Bronchial epithelial cell (primary cell): ENCODE data around the gene RAD1. TPM values are rescaled to one million over a fixed set of nuclear protein-coding genes. Genes with fewer than 3 reads are reported as not detected.

Experiments
- DNase-seq: peaks from one replicate; pipeline ENCODE4 v3.0.0-alpha.2; 2010; ENCODE audit warnings: low read depth
- FAIRE-seq: peaks from 2 replicates; lab custom pipeline; 2011; peaks lifted over from hg19 to GRCh38; lab: Jason Lieb, UNC
- H3K27me3 ChIP-seq: 2 replicates; pipeline ENCODE4 v1.5.1; 2011; ENCODE audit warnings: low read length; ENCODE audit not compliant: control insufficient read depth, insufficient read depth
- H3K36me3 ChIP-seq: 2 replicates; pipeline ENCODE4 v1.5.1; 2011; ENCODE audit warnings: low read length; ENCODE audit not compliant: control insufficient read depth, insufficient read depth
- H3K4me3 ChIP-seq: 2 replicates; pipeline ENCODE4 v1.5.1; 2011; ENCODE audit warnings: mild to moderate bottlenecking, low read depth, low read length, control low read depth
- CTCF ChIP-seq: IDR thresholded peaks from 2 replicates; pipeline ENCODE4 v1.5.1; 2011; ENCODE audit warnings: mild to moderate bottlenecking, moderate library complexity, low read length, control low read depth, inconsistent platforms; ENCODE audit not compliant: insufficient read depth, severe bottlenecking
- total RNA-seq: library from RNA; depleted of rRNA; stranded (reverse); fragments of >200 nt; gene quantifications from 2 replicates; pipeline ENCODE4 v1.2.1, GENCODE V29; 2014

The RAD1 gene
- total RNA-seq, 1 donor from 2014 or later: 15.8 TPM

- FAIRE-seq (no peak), DNase-seq (peak; percentile 13)
- H3K36me3 ChIP-seq: peaks cover 2% of the 10 kb centered on the region
- H3K4me3 ChIP-seq: peak overlapping the region; percentile 92
- TF ChIP-seq CTCF: no peak
- no peaks in the 10 kb centered on the region for H3K27me3 ChIP-seq
Observed at GRCh38 chr5:34914671-34915138, 599 bp downstream of the RAD1 start.

- Histone ChIP-seq H3K4me3 (no peak overlapping the region), H3K27me3 (no peaks in the 10 kb centered on the region), H3K36me3 (peaks cover 2% of the 10 kb centered on the region)
- DNase-seq: no peak
- FAIRE-seq: no peak
- no peak for TF ChIP-seq CTCF
Observed at GRCh38 chr5:34913072-34913471, 2.2 kb downstream of the RAD1 start.

- Histone ChIP-seq H3K4me3 (no peak overlapping the region), H3K36me3 (no peaks in the 10 kb centered on the region), H3K27me3 (no peaks in the 10 kb centered on the region)
- no peak for TF ChIP-seq CTCF
- FAIRE-seq: no peak
- no peak for DNase-seq
Observed at GRCh38 chr5:34905564-34905963, 9.7 kb downstream of the RAD1 start.

- Histone ChIP-seq H3K36me3 (no peaks in the 10 kb centered on the region), H3K27me3 (no peaks in the 10 kb centered on the region), H3K4me3 (no peak overlapping the region)
- FAIRE-seq (no peak), DNase-seq (no peak)
- no peak for TF ChIP-seq CTCF
Observed at GRCh38 chr5:34903260-34903659, 12.0 kb downstream of the RAD1 start.

- no peaks in the 10 kb centered on the region for H3K27me3 ChIP-seq
- FAIRE-seq (no peak), DNase-seq (no peak)
- H3K4me3 ChIP-seq: no peak overlapping the region
- no peak for TF ChIP-seq CTCF
- no peaks in the 10 kb centered on the region for H3K36me3 ChIP-seq
Observed at GRCh38 chr5:34900652-34901051, 14.7 kb downstream of the RAD1 start.

- no peak for FAIRE-seq
- Histone ChIP-seq H3K27me3 (no peaks in the 10 kb centered on the region), H3K36me3 (no peaks in the 10 kb centered on the region), H3K4me3 (no peak overlapping the region)
- TF ChIP-seq CTCF: no peak
- peak; percentile 53 for DNase-seq
Observed at GRCh38 chr5:34899066-34899465, 16.2 kb downstream of the RAD1 start.
